WTC11 (cell line): Measurements from ENCODE around the gene SNX9.

Experiments
- CBFB ChIP-seq: sonication (generic); formaldehyde crosslinking; IDR thresholded peaks from 2 replicates; pipeline ENCODE4 v1.8.1; 2022; ENCODE audit warnings: mild to moderate bottlenecking, low read depth, missing genetic modification reagents
- ZNF232 ChIP-seq: sonication (generic); formaldehyde crosslinking; IDR thresholded peaks from 2 replicates; pipeline ENCODE4 v1.8.0; 2022; ENCODE audit warnings: mild to moderate bottlenecking, missing genetic modification reagents
- TF ChIP-seq, protein P1 (sequence below): fragments of 200-600 bp; IDR thresholded peaks from 2 replicates; pipeline ENCODE4 v1.8.0; 2022; ENCODE audit warnings: antibody characterized with exemption
- TF ChIP-seq, protein P2 (sequence below): sonication (generic); formaldehyde crosslinking; conservative IDR thresholded peaks from 2 replicates; pipeline ENCODE4 v1.8.1; 2023; ENCODE audit warnings: mild to moderate bottlenecking, low read depth, missing genetic modification reagents, moderate library complexity
- TF ChIP-seq, protein P3 (sequence below): sonication (generic); formaldehyde crosslinking; IDR thresholded peaks from 2 replicates; pipeline ENCODE4 v1.8.0; 2022; ENCODE audit warnings: mild to moderate bottlenecking, missing genetic modification reagents
- TF ChIP-seq, protein P4 (sequence below): sonication (generic); formaldehyde crosslinking; IDR thresholded peaks from 2 replicates; pipeline ENCODE4 v1.8.1; 2023; ENCODE audit warnings: mild to moderate bottlenecking, missing genetic modification reagents, moderate library complexity
- TF ChIP-seq, protein P5 (sequence below): sonication (generic); formaldehyde crosslinking; IDR thresholded peaks from 2 replicates; pipeline ENCODE4 v1.8.1; 2022; ENCODE audit warnings: missing genetic modification reagents, borderline replicate concordance
- TF ChIP-seq, protein P6 (sequence below): sonication (generic); formaldehyde crosslinking; IDR thresholded peaks from 2 replicates; pipeline ENCODE4 v1.8.1; 2022; ENCODE audit warnings: low read depth, missing genetic modification reagents, borderline replicate concordance

DNA sequence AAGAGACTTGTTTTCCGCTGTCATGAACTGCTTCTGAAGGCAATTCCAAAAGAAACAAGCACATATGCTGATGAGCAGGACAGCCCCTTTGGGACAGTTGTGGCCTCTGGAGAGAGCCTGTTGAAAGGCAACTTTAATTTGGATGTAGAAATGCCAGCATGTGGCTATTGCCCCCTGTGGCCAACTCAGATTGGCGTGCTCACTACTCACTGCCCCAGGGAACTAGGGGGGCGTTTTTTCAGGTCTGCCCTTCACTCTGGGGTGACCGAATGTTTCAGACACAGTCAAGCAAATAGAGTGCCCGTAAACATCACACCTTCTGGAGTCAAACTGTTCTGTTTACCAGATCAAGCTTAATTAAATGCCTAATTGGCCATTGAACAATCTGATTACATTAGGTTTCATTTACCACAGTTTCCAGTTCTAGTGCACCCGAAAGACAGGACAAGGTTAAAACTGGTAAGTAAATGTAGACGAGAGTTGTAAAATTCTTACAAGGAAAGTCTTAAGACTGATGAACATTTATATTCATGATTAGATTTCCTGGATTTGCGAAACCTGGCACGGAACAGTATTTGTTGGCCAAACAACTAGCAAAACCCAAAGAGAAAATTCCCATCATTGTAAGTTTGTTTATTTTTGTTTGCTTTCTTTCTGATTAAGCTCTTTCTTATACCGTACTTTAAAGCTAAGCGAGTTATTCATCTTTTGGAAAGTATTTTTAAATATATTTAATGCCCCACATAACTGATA lies 82.7 kb downstream of the SNX9 start:
- TF ChIP-seq, protein P1, sequence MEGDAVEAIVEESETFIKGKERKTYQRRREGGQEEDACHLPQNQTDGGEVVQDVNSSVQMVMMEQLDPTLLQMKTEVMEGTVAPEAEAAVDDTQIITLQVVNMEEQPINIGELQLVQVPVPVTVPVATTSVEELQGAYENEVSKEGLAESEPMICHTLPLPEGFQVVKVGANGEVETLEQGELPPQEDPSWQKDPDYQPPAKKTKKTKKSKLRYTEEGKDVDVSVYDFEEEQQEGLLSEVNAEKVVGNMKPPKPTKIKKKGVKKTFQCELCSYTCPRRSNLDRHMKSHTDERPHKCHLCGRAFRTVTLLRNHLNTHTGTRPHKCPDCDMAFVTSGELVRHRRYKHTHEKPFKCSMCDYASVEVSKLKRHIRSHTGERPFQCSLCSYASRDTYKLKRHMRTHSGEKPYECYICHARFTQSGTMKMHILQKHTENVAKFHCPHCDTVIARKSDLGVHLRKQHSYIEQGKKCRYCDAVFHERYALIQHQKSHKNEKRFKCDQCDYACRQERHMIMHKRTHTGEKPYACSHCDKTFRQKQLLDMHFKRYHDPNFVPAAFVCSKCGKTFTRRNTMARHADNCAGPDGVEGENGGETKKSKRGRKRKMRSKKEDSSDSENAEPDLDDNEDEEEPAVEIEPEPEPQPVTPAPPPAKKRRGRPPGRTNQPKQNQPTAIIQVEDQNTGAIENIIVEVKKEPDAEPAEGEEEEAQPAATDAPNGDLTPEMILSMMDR, result no peak
- TF ChIP-seq, protein P2, sequence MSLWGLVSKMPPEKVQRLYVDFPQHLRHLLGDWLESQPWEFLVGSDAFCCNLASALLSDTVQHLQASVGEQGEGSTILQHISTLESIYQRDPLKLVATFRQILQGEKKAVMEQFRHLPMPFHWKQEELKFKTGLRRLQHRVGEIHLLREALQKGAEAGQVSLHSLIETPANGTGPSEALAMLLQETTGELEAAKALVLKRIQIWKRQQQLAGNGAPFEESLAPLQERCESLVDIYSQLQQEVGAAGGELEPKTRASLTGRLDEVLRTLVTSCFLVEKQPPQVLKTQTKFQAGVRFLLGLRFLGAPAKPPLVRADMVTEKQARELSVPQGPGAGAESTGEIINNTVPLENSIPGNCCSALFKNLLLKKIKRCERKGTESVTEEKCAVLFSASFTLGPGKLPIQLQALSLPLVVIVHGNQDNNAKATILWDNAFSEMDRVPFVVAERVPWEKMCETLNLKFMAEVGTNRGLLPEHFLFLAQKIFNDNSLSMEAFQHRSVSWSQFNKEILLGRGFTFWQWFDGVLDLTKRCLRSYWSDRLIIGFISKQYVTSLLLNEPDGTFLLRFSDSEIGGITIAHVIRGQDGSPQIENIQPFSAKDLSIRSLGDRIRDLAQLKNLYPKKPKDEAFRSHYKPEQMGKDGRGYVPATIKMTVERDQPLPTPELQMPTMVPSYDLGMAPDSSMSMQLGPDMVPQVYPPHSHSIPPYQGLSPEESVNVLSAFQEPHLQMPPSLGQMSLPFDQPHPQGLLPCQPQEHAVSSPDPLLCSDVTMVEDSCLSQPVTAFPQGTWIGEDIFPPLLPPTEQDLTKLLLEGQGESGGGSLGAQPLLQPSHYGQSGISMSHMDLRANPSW (CRISPR knock-in tag), result no peak
- TF ChIP-seq, protein P3, sequence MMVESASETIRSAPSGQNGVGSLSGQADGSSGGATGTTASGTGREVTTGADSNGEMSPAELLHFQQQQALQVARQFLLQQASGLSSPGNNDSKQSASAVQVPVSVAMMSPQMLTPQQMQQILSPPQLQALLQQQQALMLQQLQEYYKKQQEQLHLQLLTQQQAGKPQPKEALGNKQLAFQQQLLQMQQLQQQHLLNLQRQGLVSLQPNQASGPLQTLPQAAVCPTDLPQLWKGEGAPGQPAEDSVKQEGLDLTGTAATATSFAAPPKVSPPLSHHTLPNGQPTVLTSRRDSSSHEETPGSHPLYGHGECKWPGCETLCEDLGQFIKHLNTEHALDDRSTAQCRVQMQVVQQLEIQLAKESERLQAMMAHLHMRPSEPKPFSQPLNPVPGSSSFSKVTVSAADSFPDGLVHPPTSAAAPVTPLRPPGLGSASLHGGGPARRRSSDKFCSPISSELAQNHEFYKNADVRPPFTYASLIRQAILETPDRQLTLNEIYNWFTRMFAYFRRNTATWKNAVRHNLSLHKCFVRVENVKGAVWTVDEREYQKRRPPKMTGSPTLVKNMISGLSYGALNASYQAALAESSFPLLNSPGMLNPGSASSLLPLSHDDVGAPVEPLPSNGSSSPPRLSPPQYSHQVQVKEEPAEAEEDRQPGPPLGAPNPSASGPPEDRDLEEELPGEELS, result no peak
- TF ChIP-seq CBFB (CRISPR knock-in tag), result no peak
- TF ChIP-seq, protein P4, sequence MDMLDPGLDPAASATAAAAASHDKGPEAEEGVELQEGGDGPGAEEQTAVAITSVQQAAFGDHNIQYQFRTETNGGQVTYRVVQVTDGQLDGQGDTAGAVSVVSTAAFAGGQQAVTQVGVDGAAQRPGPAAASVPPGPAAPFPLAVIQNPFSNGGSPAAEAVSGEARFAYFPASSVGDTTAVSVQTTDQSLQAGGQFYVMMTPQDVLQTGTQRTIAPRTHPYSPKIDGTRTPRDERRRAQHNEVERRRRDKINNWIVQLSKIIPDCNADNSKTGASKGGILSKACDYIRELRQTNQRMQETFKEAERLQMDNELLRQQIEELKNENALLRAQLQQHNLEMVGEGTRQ, result no peak
- TF ChIP-seq, protein P5, sequence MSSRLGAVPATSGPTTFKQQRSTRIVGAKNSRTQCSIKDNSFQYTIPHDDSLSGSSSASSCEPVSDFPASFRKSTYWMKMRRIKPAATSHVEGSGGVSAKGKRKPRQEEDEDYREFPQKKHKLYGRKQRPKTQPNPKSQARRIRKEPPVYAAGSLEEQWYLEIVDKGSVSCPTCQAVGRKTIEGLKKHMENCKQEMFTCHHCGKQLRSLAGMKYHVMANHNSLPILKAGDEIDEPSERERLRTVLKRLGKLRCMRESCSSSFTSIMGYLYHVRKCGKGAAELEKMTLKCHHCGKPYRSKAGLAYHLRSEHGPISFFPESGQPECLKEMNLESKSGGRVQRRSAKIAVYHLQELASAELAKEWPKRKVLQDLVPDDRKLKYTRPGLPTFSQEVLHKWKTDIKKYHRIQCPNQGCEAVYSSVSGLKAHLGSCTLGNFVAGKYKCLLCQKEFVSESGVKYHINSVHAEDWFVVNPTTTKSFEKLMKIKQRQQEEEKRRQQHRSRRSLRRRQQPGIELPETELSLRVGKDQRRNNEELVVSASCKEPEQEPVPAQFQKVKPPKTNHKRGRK (CRISPR knock-in tag), result no peak
- TF ChIP-seq, protein P6, sequence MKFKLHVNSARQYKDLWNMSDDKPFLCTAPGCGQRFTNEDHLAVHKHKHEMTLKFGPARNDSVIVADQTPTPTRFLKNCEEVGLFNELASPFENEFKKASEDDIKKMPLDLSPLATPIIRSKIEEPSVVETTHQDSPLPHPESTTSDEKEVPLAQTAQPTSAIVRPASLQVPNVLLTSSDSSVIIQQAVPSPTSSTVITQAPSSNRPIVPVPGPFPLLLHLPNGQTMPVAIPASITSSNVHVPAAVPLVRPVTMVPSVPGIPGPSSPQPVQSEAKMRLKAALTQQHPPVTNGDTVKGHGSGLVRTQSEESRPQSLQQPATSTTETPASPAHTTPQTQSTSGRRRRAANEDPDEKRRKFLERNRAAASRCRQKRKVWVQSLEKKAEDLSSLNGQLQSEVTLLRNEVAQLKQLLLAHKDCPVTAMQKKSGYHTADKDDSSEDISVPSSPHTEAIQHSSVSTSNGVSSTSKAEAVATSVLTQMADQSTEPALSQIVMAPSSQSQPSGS (CRISPR knock-in tag), result no peak
- TF ChIP-seq ZNF232 (CRISPR knock-in tag), result no peak
